ENCODE measurements around the gene KNG1. TPM values are rescaled to one million over a fixed set of nuclear protein-coding genes. Genes with fewer than 3 reads are reported as not detected.

Gene KNG1
- total RNA-seq, 1 donor from 2014 or later, result 0.62 TPM

DNA sequence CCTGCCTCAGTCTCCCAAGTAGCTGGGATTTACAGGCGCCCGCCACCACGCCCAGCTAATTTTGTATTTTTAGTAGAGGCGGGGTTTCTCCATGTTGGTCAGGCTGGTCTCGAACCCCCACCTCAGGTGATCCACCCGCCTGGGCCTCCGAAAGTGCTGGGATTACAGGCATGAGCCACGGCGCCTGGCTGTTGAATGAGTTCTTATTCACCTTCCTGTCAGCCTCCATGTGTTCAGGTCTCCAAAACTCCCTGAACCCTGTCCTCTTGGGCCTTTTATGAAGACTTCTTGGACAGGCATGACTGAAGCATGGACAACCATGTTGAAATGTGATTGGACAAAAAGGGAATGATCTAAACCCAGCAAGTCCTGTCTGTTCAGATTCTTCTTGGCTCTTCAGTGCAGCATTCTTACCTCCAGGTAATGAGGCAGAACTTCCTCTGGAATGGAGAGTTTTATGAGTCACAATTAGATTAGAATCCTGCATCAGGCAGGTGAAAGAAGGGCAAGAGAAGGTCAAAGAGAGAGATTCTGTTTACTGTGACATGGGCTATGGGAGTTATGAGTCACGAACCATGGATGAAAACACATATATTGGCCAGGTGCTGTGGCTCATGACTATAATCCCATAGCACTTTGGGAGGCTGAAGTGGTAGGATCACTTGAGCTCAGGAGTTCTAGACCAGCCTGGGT is 43.1 kb downstream of the KNG1 start:
- intact Hi-C loops (cut with DNase I), result no loop called here
- ATAC-seq (no peak), DNase-seq (ENCODE audit: missing footprints) (no peak)

DNA sequence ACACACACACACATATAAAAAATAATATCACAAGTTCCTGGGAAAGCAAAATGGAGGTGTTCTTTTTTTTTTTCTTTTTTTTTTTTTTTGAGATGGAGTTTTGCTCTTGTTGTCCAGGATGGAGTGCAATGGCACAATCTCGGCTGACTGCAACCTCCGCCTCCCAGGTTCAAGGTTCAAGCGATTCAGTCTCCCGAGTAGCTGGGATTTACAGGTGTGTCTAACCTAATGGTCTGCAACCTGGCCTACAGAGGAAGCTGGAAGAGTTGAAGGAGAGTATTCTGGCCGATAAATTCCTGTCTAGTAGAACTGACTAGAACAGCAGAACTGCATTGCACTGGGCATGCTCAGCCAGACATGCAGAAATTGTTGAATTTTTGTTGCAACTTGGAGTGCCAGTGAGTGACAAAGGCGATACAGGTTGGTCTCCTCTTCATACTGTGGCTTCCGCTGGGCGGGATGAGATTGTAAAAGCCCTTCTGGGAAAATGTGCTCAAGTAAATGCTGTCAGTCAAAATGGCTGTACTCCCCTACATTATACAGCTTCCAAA is 43.8 kb downstream of the KNG1 start:
- DNase-seq (ENCODE audit: missing footprints) (no peak), ATAC-seq (no peak)
- intact Hi-C loops (cut with DNase I), result no loop called here

DNA sequence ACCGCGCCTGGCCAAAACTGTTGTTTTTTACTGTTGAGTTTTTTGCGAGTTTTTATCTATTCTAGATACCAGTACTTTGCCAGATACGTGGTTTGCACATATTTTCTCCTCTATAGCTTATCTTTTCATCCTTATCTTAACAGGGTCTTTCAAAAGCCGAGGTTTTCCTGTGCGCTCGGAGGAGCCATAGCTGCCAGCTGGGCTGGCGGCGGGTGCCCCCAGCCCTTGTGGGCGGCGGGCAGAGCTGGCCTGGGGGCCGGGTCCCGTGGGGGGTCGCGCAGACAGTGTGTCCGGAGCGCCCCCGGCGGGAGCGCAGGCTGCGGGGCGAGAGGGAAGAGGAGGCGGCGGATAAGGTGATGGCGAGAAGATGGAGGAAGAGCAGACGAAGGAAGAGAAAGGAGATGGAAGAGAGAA is 55.1 kb downstream of the KNG1 start:
- intact Hi-C loops (cut with DNase I), result no loop called here
- peak; percentile 26 for ATAC-seq

DNA sequence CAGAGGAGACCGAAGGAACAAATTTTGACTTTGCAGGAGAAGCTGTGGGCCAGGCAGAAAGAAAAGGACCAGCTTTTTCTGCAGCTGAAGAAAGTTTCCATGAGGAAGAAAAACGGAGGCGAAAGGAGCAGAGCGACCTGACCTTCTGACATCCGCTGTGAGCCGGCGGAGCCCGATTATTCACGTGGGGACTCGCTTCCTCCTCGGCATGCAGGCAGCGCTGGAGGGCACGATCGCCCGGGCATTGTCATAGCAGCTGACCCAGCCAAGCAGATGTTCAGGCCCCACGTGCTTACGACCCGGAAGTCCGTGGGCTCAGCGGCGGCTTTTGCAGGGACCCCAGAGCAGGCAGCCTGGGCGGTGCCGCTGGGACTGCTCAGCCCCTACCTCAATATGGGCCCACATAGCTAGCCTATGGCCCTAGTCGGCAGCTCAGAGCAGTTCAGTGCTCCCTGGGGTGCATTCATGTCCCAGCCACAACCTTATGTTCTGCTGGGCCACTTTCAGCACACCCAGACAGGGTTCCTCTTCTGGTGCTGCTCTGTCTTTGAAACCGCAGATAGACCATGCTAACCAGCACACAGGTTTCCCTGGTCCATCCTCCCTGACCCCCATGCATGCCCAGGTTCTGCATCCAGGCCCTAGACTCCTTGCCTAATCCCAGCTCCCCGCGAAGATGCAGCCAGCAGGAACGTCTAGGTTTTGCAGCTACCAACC is 55.7 kb downstream of the KNG1 start:
- intact Hi-C loops (cut with DNase I), result no loop called here
- peak; percentile 91 for DNase-seq (ENCODE audit: missing footprints)

More for the DNA sequence above, 55.1 kb downstream of the KNG1 start:
- no peak for DNase-seq (ENCODE audit: missing footprints)

DNA sequence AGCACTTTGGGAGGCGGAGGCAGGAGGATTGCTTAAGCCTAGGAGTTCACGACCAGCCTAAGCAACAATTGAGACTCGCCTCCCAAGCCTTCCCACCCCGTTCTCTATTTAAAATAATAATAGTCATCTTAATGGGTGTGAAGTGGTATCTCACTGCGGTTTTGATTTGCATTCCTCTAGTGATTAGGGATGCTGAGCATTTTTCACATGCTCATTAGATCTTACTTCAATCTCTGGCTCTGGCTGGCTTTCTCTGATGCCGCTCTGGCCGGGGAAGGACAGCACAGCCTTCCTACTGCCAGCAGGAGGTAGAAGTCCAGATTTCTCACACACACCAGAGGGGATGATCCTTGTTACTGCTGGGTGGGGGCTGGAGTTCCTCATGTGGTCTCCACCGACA is 58.8 kb downstream of the KNG1 start:
- no peak for ATAC-seq
- no peak for DNase-seq (ENCODE audit: missing footprints)
- intact Hi-C loops (cut with DNase I), result no loop called here

More for the DNA sequence above, 55.7 kb downstream of the KNG1 start:
- ATAC-seq, result peak; percentile 87

DNA sequence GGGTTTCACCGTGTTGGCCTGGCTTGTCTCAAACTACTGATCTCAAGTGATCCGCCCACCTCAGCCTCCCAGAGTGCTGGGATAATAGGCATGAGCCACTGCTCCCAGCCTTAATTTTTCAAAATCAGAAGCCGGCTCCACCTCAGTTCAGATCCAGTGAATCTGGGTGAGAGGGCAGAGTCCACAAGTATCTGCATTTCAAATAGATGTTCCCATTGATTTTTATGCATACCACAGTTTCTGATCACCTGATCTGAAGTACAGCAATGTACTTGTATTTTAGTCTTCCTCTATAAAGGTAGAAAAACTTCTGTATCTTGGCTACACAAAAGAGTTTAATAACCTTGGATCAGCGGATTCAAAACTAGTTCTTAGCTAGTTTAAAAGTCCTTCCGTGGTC is 62.0 kb downstream of the KNG1 start:
- no peak for DNase-seq (ENCODE audit: missing footprints)
- intact Hi-C loops (cut with DNase I), result no loop called here
- no peak for ATAC-seq

DNA sequence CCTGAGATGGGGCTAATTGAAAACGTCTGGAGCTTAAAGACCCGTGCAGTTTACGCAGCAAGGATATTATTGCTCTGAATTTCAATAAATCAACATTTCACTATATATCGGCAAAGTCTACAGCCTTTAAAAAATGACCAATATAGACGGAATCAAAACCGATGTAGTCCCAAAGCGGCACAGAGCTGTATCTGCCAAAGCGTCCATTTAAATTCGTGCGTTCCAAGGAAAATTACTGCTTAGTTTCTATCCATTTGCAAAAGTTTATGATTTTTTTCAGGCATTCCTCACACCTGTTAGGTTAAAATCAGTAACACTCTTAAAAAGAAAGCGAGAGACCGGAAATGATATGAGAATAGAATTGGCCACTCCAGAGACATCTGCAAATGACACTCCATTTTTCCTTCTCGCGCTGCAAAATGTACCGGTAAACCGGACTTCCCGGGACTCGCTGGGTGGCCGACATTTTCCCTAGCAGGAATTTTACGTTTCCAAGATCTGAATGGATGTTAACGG is 65.4 kb downstream of the KNG1 start:
- ATAC-seq (peak; percentile 11), DNase-seq (ENCODE audit: missing footprints) (no peak)
- intact Hi-C loops (cut with DNase I), result loop anchor here (1.0 to 5.0 kb wide), 3 partner anchors 24 to 845 kb away; partner anchors contain the start of genes RFC4, ST6GAL1 and TRA2B

DNA sequence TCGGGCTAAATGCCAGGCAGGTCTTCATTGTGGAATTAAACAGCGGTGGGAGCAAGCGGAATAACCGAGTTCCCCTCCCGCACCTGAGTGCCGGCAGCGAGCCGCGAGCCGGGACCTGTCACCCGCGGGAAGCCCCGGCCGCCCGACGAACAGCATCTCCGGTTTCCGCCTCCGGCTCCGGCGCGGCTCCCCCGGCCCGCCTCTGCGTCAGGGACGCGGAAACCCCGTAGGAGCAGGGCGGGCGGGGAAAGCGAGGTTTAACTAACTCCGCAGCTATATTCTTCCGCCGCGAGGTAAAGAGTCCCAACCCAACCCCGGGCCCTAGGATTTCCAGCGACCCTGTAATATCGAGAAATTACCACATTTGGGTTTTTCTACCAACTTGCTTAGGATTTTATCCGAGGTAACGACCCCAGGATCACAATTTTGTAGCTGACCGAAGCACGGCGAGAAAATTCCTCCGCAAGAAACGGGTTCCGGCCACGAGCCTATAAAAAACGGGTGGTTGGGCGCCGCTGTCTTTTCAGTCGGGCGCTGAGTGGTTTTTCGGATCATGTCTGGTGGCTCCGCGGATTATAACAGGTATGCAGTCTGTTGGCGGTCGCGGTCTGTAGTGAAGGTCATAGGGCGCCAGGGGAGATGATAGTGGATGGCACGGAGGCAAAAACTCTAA is 66.0 kb downstream of the KNG1 start, which contains the start of gene EIF4A2:
TSS of gene EIF4A2 (plus strand) at position 520 of the 673 bp plus-strand sequence. CDS start at position 554, 34 bp downstream.
- DNase-seq (ENCODE audit: missing footprints) (peak; percentile 94), ATAC-seq (peak; percentile 87)
- intact Hi-C loops (cut with DNase I), result loop anchor here (1.0 to 5.0 kb wide), 3 partner anchors 23 to 846 kb away; partner anchors contain the start of genes RFC4, ST6GAL1 and TRA2B

DNA sequence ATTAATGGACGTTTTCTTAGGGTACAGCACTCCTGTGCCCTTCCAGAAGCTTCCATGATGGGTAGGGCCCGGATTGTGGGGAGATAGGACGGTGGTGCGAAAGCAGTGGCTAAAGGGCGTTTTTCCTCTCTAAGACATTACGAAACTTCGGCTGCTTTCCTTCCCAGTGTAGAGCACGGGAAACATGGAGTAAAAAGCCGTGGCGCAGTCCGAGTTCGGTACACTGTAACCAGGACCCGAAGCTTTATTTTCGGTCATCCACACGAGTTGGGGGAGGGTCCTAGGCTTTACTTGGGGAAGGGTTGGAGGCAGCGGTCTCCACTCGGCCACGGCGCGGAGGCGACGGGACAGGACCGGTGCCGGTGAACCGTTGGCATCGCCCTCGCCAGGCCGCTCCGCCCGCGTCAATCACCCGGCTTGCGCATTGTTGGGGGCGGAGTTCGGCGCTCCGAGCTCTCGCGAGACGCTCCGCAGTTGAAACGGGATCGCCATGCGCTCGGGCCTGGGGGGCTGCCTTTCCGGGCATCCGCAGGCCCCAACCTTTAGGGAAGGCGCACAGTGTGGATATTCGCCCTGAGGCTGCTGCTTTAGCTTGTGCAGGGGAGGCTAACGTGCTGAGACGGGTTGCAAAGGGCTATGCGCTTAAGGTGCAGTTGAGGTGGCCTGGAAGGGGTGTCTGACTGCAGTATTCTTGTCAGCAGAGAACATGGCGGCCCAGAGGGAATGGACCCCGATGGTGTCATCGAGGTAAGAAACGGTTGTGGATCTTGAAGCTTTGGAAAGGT is 66.8 kb downstream of the KNG1 start:
- DNase-seq (ENCODE audit: missing footprints), result peak; percentile 94
- intact Hi-C loops (cut with DNase I), result loop anchor here (1.0 to 5.0 kb wide), 3 partner anchors 22 to 847 kb away; partner anchors contain the start of genes RFC4, ST6GAL1 and TRA2B
- peak; percentile 91 for ATAC-seq

DNA sequence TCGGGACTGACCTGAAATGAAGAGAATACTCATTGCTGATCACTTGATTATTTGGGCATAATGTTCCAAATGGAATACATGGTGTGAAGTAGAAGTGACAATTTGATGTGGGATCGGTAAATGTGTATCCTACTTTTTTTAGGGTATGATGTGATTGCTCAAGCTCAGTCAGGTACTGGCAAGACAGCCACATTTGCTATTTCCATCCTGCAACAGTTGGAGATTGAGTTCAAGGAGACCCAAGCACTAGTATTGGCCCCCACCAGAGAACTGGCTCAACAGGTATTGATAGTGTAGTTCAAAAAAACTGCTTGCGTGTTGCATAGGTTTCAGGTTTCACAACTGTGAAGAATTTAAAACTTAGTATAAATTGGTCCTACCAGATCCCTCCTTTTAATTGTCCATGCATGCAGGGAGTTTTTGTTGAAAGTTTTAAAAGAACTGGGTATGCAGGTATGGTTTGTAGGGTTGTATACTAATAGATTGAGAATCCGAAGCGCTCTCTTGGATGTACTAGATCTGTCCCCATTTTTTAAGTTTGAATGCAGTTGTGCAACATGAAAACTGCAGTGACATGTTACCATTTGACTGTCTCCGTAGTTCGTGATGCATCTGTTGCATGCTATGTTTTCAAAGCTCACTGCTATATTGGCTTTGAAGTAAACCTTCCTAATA is 67.8 kb downstream of the KNG1 start:
- intact Hi-C loops (cut with DNase I), result loop anchor here (5.0 kb wide), 2 partner anchors 147 to 848 kb away; partner anchors contain the start of genes ST6GAL1 and TRA2B
- DNase-seq (ENCODE audit: missing footprints), result no peak
- ATAC-seq, result no peak

DNA sequence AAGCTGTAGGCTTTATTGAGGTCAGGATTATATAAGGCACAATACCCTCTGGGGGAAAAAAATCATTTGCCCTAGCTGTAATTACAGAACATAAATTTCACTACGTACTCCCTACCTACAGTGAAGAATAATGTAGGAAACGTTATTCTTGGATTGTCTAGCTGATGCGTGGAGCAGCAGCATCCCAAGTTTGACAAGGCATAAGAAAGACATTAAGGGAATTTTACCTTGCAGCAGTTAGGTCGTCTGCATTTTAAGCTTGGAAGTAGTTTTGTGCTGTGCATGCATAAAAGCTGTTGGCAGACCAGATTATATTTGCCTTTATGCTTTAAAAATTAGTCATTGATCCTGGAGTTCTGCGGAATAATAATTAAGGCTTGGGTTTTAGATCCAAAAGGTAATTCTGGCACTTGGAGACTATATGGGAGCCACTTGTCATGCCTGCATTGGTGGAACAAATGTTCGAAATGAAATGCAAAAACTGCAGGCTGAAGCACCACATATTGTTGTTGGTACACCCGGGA is 68.4 kb downstream of the KNG1 start:
- intact Hi-C loops (cut with DNase I), result no loop called here
- no peak for ATAC-seq
- DNase-seq (ENCODE audit: missing footprints), result no peak

DNA sequence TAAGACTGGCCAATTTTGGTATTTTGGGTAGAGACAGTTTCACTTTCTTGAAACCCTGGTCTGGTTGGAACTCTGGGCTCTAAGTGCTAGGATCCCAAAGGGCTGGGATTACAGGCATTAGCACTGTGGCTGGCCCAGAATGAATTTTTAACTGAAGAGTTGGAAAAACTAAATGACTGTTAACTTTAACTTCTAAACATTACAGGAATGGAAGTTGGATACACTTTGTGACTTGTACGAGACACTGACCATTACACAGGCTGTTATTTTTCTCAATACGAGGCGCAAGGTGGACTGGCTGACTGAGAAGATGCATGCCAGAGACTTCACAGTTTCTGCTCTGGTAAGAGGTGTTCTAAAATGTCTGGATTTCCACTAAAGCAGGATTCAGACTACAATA is 69.8 kb downstream of the KNG1 start:
- ATAC-seq, result no peak
- intact Hi-C loops (cut with DNase I), result no loop called here

DNA sequence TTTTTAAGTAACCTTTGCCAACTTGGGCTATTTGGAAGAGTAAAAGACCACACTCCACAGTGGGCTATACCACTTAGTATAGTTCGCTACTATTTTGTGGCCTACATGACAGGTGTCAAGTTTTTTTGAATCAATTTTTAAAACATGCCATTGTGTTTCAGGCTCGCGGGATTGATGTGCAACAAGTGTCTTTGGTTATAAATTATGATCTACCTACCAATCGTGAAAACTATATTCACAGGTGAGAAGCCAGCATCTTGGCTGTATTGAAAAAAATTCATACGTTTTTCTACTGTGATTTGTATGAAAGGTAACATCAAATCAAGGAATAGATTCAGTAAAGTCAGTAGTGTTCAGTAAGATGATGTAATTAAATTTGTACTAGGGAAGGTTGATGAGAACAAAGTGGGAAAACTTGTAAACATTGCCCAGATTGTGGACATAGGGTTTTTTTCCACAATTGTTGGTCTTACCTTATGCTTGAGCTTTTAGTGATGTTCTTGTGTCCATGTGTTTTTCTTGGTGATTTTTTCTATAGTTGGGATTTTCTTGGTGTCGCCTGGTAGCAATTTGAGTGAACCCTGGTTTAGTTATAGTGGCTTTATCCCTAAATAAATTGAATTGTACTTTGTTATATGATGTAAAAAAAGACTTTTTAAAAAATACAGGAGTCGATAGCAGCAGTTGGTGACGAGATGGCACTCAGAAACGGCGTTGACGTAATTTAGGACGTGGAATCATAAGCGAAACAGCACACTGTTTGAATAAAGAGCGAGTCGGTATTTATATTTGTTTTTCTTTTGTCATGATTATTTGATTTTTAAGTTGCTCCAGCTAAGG is 70.7 kb downstream of the KNG1 start:
- intact Hi-C loops (cut with DNase I), result no loop called here
- no peak for ATAC-seq
- no peak for DNase-seq (ENCODE audit: missing footprints)

More for the DNA sequence above, 69.8 kb downstream of the KNG1 start:
- no peak for DNase-seq (ENCODE audit: missing footprints)

DNA sequence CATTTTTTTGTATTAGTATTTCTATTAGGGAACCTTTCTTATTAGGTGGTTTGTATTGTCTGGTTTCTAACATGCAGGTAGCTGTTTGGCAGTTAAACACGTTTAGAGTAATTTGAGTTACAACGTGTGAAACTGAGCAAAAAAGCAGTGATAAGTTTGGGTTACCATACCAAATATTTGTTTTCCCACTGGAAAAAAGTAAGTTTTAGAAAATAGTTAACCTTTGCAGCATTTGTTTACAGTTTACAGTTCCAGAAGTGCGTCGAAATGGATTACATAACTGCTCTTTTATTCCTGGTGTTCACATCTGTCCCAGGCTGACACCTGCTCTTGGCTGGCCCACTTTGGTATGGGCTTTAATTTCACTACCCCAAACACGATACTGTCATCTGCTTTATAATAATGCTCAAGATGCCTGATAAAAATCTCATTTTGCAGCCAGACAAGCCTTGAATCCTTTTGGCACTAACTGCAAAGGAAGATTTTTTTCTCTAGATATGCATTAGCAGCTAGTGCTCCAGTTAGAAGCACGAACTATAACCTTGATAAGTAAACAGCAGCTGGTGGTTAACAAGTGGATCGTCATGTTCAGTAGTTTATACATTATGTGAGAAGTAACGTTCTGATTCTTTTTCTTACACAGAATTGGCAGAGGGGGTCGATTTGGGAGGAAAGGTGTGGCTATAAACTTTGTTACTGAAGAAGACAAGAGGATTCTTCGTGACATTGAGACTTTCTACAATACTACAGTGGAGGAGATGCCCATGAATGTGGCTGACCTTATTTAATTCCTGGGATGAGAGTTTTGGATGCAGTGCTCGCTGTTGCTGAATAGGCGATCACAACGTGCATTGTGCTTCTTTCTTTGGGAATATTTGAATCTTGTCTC is 71.6 kb downstream of the KNG1 start:
- DNase-seq (ENCODE audit: missing footprints) (no peak), ATAC-seq (no peak)
- intact Hi-C loops (cut with DNase I), result no loop called here

DNA sequence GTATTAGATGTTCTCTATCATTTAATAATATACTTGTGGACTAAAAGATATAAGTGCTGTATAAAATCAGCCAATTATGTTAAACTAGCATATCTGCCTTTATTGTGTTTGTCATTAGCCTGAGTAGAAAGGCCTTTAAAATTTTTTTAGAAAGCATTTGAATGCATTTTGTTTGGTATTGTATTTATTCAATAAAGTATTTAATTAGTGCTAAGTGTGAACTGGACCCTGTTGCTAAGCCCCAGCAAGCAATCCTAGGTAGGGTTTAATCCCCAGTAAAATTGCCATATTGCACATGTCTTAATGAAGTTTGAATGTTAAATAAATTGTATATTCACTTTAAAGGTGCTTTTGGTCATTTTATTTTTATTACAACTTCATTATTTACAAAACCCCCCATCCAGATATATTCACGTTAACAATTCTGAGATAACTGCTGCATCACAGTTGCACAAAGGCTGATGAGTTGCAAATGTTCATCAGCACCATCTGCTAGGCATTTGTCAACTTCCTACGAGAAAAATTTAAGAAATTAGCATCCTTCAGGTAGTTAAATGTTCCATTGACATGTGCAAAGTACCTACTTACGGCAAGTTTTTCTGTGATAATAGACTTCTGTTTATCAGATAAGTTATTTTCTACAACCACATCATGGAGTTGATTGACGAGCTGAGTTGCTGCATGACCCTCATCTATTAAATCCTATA is 72.5 kb downstream of the KNG1 start:
- intact Hi-C loops (cut with DNase I), result no loop called here
- no peak for ATAC-seq
- no peak for DNase-seq (ENCODE audit: missing footprints)
